ENCODE data around the gene RPL5. TPM values are rescaled to one million over a fixed set of nuclear protein-coding genes. Genes with fewer than 3 reads are reported as not detected.

The RPL5 gene
- polyA plus RNA-seq, 1 experiment: 2,752 TPM

DNA sequence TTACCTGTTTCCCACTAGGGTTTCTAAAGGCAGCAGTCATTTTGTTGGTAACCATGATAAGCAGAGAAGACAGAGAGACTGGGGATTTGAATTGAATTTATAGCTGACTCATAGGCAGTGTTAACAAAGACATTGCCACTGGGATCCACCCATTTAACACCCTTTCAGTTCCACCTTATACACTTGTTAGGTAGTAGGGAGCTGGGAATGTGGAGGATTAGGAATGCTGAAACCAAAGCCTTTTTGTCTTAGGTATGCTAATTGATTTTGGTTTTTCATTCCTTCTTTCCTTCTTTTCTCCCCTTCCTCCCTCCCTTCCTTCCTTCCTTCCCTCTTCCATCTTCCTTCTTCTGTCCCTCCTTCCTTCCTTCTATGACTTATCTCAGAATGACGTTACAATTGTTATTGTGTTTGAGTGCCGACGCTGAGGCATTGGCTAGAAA, 39.5 kb upstream of the RPL5 start:
- TF ChIP-seq, protein P1, sequence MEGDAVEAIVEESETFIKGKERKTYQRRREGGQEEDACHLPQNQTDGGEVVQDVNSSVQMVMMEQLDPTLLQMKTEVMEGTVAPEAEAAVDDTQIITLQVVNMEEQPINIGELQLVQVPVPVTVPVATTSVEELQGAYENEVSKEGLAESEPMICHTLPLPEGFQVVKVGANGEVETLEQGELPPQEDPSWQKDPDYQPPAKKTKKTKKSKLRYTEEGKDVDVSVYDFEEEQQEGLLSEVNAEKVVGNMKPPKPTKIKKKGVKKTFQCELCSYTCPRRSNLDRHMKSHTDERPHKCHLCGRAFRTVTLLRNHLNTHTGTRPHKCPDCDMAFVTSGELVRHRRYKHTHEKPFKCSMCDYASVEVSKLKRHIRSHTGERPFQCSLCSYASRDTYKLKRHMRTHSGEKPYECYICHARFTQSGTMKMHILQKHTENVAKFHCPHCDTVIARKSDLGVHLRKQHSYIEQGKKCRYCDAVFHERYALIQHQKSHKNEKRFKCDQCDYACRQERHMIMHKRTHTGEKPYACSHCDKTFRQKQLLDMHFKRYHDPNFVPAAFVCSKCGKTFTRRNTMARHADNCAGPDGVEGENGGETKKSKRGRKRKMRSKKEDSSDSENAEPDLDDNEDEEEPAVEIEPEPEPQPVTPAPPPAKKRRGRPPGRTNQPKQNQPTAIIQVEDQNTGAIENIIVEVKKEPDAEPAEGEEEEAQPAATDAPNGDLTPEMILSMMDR (IDR thresholded peaks at IDR 0.05; ENCODE audit: low read depth, low read length): no peak
- ChIA-PET POLR2A (no interaction called here), CTCF (no interaction called here)
- no peak for DNase-seq (ENCODE audit: low read depth, low spot score)
- no peak overlapping the region for H3K27ac ChIP-seq (ENCODE audit: low read depth, low read length)
- H3K4me3 ChIP-seq (ENCODE audit: low read depth, low read length): no peak overlapping the region
- H3K27me3 ChIP-seq (ENCODE audit: control insufficient read depth, insufficient read depth, low read length): no peaks in the 10 kb centered on the region
- H3K9me3 ChIP-seq (ENCODE audit: control insufficient read depth, insufficient read depth, low read length): peaks cover 4% of the 10 kb centered on the region; the same call in 1 of the 2 replicates

DNA sequence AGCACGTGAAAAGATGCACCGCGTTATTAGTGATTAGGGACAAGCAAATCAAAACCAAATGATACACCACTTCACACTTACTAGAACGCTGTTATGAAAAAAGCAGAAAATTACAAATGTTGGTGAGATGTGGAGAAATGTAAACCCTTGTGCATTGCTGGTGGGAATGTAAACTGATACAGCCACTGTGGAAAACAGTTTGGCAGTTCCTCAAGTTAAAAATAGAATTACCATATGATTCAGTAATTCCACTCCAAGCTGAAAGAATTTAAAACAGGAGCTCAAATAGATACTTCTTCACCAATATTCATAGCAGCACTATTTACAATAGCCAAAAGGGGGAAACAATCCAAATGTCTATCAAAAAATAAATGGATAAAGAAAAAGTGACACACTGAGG, 36.7 kb upstream of the RPL5 start:
- no peak for DNase-seq (ENCODE audit: low read depth, low spot score)
- CTCF ChIA-PET: interaction anchor here (0.7 to 2.6 kb wide), 2 partner anchors 37 to 46 kb away, joined by 6 to 8 read pairs; partner anchors contain the start of gene RPL5
- no peak overlapping the region for H3K4me3 ChIP-seq (ENCODE audit: low read depth, low read length)
- TF ChIP-seq, protein P1 (IDR thresholded peaks at IDR 0.05; ENCODE audit: low read depth, low read length): no peak
- no peaks in the 10 kb centered on the region for H3K27me3 ChIP-seq (ENCODE audit: control insufficient read depth, insufficient read depth, low read length)
- H3K9me3 ChIP-seq (ENCODE audit: control insufficient read depth, insufficient read depth, low read length): peaks cover 4% of the 10 kb centered on the region; the same call in 1 of the 2 replicates
- peak overlapping the region; percentile 21 for H3K27ac ChIP-seq (ENCODE audit: low read depth, low read length)
- POLR2A ChIA-PET: interaction anchor here (0.5 to 1.0 kb wide), 2 partner anchors 9 to 210 kb away, joined by 4 to 5 read pairs; no protein-coding TSS in a partner anchor

DNA sequence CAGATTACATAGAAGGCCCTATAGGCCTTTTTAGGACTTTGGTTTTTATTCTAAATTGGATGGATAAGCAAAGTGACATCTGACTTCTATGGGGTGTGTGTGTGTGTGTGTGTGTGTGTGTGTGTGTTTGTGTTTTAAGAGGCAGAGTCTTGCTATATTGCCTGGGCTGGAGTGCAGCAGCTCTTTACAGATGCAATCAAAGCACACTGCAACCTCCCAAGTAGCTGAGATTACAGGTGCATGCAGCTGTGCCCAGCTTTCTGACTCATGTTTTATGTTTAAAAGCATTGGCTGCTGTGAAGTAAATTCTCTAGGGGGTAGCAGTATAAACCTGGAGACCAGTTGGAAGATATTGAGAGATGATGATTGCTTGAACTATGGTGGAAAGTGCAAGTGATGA, 34.5 kb upstream of the RPL5 start:
- ChIA-PET CTCF (no interaction called here), POLR2A (interaction anchor here (1.0 to 2.5 kb wide), 3 partner anchors 8 to 35 kb away, joined by 3 to 9 read pairs (median 8); partner anchors contain the start of genes EVI5 and RPL5)
- Histone ChIP-seq H3K27ac (ENCODE audit: low read depth, low read length) (no peak overlapping the region), H3K4me3 (ENCODE audit: low read depth, low read length) (no peak overlapping the region), H3K9me3 (ENCODE audit: control insufficient read depth, insufficient read depth, low read length) (peaks cover 4% of the 10 kb centered on the region; the same call in 1 of the 2 replicates), H3K27me3 (ENCODE audit: control insufficient read depth, insufficient read depth, low read length) (no peaks in the 10 kb centered on the region)
- no peak for DNase-seq (ENCODE audit: low read depth, low spot score)
- TF ChIP-seq, protein P1 (IDR thresholded peaks at IDR 0.05; ENCODE audit: low read depth, low read length): no peak

DNA sequence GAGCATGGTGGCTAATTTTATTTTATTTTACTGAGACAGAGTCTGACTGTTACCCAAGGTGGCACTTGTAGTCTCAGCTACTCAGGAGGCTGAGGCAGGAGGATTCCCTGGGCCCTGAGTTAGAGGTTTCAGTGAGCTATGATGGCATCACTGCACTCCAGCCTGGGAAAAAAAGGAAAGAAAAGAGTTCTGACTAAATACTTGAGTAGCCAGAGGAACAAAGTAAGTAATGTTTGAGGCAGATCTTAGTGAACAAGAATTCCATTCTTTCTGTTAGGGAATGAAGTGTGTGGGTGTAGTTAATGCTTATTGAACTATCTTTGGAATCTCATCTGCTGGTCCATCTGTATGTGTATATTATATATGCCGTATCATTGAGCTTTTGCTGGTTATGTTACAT, 33.9 kb upstream of the RPL5 start:
- TF ChIP-seq, protein P1 (IDR thresholded peaks at IDR 0.05; ENCODE audit: low read depth, low read length): no peak
- ChIA-PET CTCF (interaction anchor here (1.1 kb wide), 1 partner anchor 500 kb away, joined by 3 read pairs; the partner anchor contains the start of gene GLMN), POLR2A (interaction anchor here (1.0 to 2.5 kb wide), 3 partner anchors 9 to 34 kb away, joined by 3 to 9 read pairs (median 8); partner anchors contain the start of genes EVI5 and RPL5)
- peak overlapping the region; percentile 85 for H3K27ac ChIP-seq (ENCODE audit: low read depth, low read length)
- no peak overlapping the region for H3K4me3 ChIP-seq (ENCODE audit: low read depth, low read length)
- DNase-seq (ENCODE audit: low read depth, low spot score): peak; percentile 59
- H3K27me3 ChIP-seq (ENCODE audit: control insufficient read depth, insufficient read depth, low read length): no peaks in the 10 kb centered on the region
- H3K9me3 ChIP-seq (ENCODE audit: control insufficient read depth, insufficient read depth, low read length): peaks cover 4% of the 10 kb centered on the region; the same call in 1 of the 2 replicates

DNA sequence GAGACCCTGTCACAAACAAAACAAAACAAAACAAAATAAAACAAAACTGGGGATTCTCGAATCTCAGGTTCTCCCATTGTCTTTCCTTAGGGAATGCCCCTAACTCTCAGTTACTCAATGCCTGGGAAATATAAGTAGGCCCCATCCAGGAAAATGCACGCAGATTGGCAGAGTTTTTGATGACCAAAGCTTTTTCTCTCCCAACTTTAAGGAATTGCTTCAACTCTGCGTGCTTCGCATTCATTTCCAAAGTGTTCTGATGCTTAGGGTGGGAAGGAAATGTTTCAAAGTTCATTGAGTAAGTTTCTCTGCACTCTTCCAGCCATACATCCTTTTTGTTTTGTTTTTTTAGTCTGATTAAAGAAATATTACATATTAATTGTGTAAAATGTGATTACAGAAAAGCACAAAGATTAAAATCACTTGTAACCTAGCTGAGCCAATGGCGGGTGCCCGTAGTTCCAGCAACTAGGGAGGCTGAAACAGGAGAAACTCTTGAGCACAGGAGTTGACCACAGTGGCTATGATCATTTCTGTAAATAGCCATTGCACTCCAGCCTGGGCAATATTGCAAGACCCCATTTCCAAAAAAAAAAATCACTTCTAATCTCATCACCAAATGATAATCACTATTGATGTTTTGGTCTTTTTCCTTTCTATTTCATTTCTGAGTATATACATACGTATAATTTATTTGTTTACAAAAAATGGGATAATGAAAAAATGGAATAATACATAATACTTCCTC, 28.5 kb upstream of the RPL5 start:
- TF ChIP-seq, protein P1 (IDR thresholded peaks at IDR 0.05; ENCODE audit: low read depth, low read length): no peak
- Histone ChIP-seq H3K9me3 (ENCODE audit: control insufficient read depth, insufficient read depth, low read length) (no peaks in the 10 kb centered on the region), H3K4me3 (ENCODE audit: low read depth, low read length) (no peak overlapping the region), H3K27ac (ENCODE audit: low read depth, low read length) (no peak overlapping the region), H3K27me3 (ENCODE audit: control insufficient read depth, insufficient read depth, low read length) (no peaks in the 10 kb centered on the region)
- no peak for DNase-seq (ENCODE audit: low read depth, low spot score)
- ChIA-PET POLR2A (interaction anchor here (1.8 kb wide), 1 partner anchor 28 kb away, joined by 7 read pairs; the partner anchor contains the start of gene RPL5), CTCF (interaction anchor here (1.1 to 2.0 kb wide), 3 partner anchors 18 to 54 kb away, joined by 3 to 6 read pairs (median 5); partner anchors contain the start of gene EVI5)

Data from AG04450 (cell line).